ENCODE data around the gene IL1A.

IL1A gene

DNA sequence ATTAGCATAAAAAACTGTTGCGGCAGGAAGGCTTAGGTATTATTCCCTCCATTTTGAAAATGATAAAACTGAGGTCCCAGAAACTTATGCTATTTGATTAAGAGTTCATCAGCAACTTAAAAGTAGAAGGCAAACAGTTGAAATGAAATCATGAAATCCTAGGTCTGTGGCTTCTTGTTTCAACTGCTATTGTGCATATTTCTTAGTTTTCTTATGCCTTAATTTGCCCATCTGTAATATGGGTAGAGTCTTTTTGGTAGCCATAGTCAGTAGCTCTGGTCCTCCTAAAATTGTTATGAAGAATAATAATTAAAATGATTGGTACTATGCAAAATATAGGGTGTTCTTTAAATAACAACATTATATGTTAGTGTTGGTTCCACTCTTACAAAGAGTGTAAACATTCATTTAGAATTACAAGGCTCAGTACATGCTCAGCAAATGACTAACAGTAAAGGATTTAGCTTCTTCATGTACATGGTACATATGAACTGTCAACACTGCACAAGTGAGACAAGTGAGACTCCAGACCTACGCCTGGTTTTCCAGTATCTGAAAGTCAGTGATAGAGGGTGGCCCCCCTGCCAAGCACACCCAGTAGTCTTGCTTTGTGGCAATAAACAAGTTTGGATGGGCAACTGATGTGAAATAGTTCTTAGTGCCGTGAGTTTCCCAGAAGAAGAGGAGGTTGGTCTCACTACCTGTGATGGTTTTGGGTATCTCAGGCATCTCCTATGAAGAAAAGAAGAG is 9.6 kb downstream of the IL1A start:
- no peaks in the 10 kb centered on the region for H3K79me2 ChIP-seq (ENCODE audit: insufficient read depth, low read length)
- H3F3A ChIP-seq (ENCODE audit: insufficient read depth, low read length): no peaks in the 10 kb centered on the region
- H3K4me2 ChIP-seq (ENCODE audit: low read length): no peak overlapping the region
- TF ChIP-seq, protein P1, sequence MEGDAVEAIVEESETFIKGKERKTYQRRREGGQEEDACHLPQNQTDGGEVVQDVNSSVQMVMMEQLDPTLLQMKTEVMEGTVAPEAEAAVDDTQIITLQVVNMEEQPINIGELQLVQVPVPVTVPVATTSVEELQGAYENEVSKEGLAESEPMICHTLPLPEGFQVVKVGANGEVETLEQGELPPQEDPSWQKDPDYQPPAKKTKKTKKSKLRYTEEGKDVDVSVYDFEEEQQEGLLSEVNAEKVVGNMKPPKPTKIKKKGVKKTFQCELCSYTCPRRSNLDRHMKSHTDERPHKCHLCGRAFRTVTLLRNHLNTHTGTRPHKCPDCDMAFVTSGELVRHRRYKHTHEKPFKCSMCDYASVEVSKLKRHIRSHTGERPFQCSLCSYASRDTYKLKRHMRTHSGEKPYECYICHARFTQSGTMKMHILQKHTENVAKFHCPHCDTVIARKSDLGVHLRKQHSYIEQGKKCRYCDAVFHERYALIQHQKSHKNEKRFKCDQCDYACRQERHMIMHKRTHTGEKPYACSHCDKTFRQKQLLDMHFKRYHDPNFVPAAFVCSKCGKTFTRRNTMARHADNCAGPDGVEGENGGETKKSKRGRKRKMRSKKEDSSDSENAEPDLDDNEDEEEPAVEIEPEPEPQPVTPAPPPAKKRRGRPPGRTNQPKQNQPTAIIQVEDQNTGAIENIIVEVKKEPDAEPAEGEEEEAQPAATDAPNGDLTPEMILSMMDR (IDR thresholded peaks at IDR 0.05; ENCODE audit: low read length): no peak
- TF ChIP-seq EZH2 (IDR thresholded peaks at IDR 0.05; ENCODE audit: borderline replicate concordance, low read length): no peak
- no peaks in the 10 kb centered on the region for H3K9me2 ChIP-seq (ENCODE audit: low read depth, low read length)
- no peaks in the 10 kb centered on the region; the same call in 1 of the 2 replicates for H3K27me3 ChIP-seq (ENCODE audit: insufficient read depth, low read length)
- no peaks in the 10 kb centered on the region for H3K4me1 ChIP-seq (ENCODE audit: insufficient read depth, low read length, severe bottlenecking)
- H3K4me3 ChIP-seq (ENCODE audit: low read depth, low read length, poor library complexity, severe bottlenecking): no peak overlapping the region
- H2AFZ ChIP-seq (ENCODE audit: low read length): no peak overlapping the region
- H3K9me3 ChIP-seq (ENCODE audit: low read length): no peaks in the 10 kb centered on the region
- no peak overlapping the region for H3K9ac ChIP-seq (ENCODE audit: low read length)
- no peak overlapping the region for H3K27ac ChIP-seq (ENCODE audit: low read depth, low read length, poor library complexity, severe bottlenecking)
- H4K20me1 ChIP-seq (ENCODE audit: insufficient read depth, low read length): no peaks in the 10 kb centered on the region
- no peaks in the 10 kb centered on the region for H3K36me3 ChIP-seq (ENCODE audit: insufficient read depth, low read length)

DNA sequence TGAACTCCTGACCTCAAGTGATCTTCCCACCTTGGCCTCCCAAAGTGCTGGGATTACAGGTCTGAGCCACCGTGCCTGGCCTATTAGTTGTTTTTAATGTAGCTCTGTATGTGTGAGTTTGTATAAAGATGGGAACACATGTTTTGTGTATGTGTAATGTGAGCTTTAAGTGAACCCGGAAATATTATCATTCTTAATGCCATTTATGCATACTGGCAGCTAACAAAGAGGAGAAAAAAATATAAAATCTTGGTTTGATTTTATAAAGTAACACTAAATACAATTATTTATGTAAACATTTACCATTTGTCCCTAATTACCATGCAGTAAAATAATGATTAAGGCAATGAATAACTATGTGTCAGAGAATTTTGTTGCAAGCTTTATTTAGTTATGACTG is 10.7 kb downstream of the IL1A start:
- no peak overlapping the region for H2AFZ ChIP-seq (ENCODE audit: low read length)
- no peak overlapping the region for H3K9ac ChIP-seq (ENCODE audit: low read length)
- H3K4me2 ChIP-seq (ENCODE audit: low read length): no peak overlapping the region
- H3K9me3 ChIP-seq (ENCODE audit: low read length): no peaks in the 10 kb centered on the region
- H3K36me3 ChIP-seq (ENCODE audit: insufficient read depth, low read length): no peaks in the 10 kb centered on the region
- H3K9me2 ChIP-seq (ENCODE audit: low read depth, low read length): no peaks in the 10 kb centered on the region
- H3K27ac ChIP-seq (ENCODE audit: low read depth, low read length, poor library complexity, severe bottlenecking): no peak overlapping the region
- H3K4me3 ChIP-seq (ENCODE audit: low read depth, low read length, poor library complexity, severe bottlenecking): no peak overlapping the region
- TF ChIP-seq, protein P1 (IDR thresholded peaks at IDR 0.05; ENCODE audit: low read length): no peak
- no peak for TF ChIP-seq EZH2 (IDR thresholded peaks at IDR 0.05; ENCODE audit: borderline replicate concordance, low read length)
- no peaks in the 10 kb centered on the region for H3K79me2 ChIP-seq (ENCODE audit: insufficient read depth, low read length)
- no peaks in the 10 kb centered on the region for H4K20me1 ChIP-seq (ENCODE audit: insufficient read depth, low read length)
- H3K27me3 ChIP-seq (ENCODE audit: insufficient read depth, low read length): no peaks in the 10 kb centered on the region; the same call in 1 of the 2 replicates
- no peaks in the 10 kb centered on the region for H3F3A ChIP-seq (ENCODE audit: insufficient read depth, low read length)
- no peaks in the 10 kb centered on the region for H3K4me1 ChIP-seq (ENCODE audit: insufficient read depth, low read length, severe bottlenecking)

DNA sequence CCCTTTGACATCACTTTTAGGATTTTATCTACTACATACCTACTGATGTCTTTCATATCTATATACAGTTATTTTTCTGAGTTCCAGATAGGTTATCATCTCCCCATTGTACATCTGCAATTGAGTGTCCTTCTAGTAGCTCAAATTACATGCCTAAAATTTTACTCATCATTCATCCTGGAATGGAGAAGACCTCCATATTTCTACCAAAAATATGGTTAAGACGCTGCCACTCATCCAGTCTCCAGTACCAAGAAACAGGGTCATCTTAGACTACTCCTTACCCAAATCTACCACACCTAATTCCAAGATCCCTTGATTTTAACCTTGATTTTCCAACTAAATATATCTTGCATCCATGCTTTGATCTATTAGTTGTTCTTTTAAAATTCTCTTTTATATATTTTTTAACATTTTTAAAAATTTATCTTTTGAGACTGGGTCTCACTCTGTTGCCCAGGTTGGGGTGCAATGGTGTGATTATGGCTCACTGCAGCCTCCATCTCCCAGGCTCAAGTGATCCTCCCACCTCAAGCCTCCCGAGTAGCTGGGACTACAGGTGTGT is 11.3 kb downstream of the IL1A start:
- H3F3A ChIP-seq (ENCODE audit: insufficient read depth, low read length): no peaks in the 10 kb centered on the region
- H3K9me3 ChIP-seq (ENCODE audit: low read length): no peaks in the 10 kb centered on the region
- no peak overlapping the region for H3K4me2 ChIP-seq (ENCODE audit: low read length)
- TF ChIP-seq, protein P1 (IDR thresholded peaks at IDR 0.05; ENCODE audit: low read length): no peak
- TF ChIP-seq EZH2 (IDR thresholded peaks at IDR 0.05; ENCODE audit: borderline replicate concordance, low read length): no peak
- no peaks in the 10 kb centered on the region for H3K9me2 ChIP-seq (ENCODE audit: low read depth, low read length)
- no peak overlapping the region for H3K27ac ChIP-seq (ENCODE audit: low read depth, low read length, poor library complexity, severe bottlenecking)
- no peaks in the 10 kb centered on the region for H3K36me3 ChIP-seq (ENCODE audit: insufficient read depth, low read length)
- H3K79me2 ChIP-seq (ENCODE audit: insufficient read depth, low read length): no peaks in the 10 kb centered on the region
- H3K4me3 ChIP-seq (ENCODE audit: low read depth, low read length, poor library complexity, severe bottlenecking): no peak overlapping the region
- no peak overlapping the region for H2AFZ ChIP-seq (ENCODE audit: low read length)
- no peaks in the 10 kb centered on the region for H3K4me1 ChIP-seq (ENCODE audit: insufficient read depth, low read length, severe bottlenecking)
- no peaks in the 10 kb centered on the region; the same call in 1 of the 2 replicates for H3K27me3 ChIP-seq (ENCODE audit: insufficient read depth, low read length)
- no peak overlapping the region for H3K9ac ChIP-seq (ENCODE audit: low read length)
- H4K20me1 ChIP-seq (ENCODE audit: insufficient read depth, low read length): no peaks in the 10 kb centered on the region

All from OCI-LY1 (cell line).